ENCODE results near the gene ASB1.

DNA sequence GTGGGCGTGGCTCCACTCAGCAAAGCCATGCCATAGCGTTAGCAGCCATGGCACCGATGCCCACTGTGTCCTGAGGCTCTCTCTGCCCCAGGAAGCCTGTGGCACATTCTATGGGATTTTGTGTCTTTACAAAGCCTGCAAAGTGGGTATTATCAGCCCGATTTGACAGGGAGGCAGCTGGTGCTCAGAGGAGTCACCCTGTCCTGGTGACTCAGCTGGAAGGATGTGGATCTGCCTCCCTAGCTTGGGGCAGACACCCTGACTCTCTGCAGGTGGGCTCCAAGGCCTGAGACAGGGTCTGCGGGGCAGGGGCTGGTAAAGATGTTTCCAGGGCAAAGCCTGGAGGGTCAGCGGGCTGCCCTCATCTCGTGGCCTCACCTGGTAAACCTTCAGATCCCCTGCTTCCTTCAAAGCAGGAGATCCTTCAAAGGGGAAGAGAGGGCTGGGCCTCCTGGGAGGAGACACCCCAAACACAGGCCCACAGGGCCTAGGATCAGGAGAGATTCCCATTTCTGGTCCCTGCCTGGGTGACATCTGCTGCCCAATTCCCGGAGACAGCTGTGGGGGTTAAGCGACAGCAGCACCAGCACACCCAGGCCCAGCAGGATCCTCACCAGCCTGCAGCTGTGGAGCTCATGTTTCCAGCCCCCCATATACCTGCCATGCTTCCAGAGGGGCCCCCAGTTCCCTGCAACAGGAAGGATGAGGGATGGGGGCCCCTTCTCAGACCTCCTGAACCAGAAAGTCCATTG lies 3.0 kb upstream of the ASB1 start:
- TF ChIP-seq EZH2 (IDR thresholded peaks at IDR 0.05) (no peak), POLR2AphosphoS5 (IDR thresholded peaks at IDR 0.05; ENCODE audit: borderline replicate concordance, low read depth, low read length) (no peak), FOXP2 (optimal IDR thresholded peaks at IDR 0.05; ENCODE audit: control extremely low read depth, extremely low read length, insufficient read depth) (no peak)
